Right kidney (tissue), 1 donor: ENCODE measurements around the gene P2RY13.

Experiments used
- DNase-seq: peaks from one replicate; pipeline ENCODE4 v3.0.0-alpha.2; 2016

Gene P2RY13

GRCh38 chr3:151293127-151293526 is 36.2 kb downstream of the P2RY13 start:
- no peak for DNase-seq

GRCh38 chr3:151290673-151291072 is 38.7 kb downstream of the P2RY13 start:
- no peak for DNase-seq

GRCh38 chr3:151289445-151289844 is 39.9 kb downstream of the P2RY13 start:
- DNase-seq, result no peak

- no peak for DNase-seq
Observed at GRCh38 chr3:151285940-151286339, 43.4 kb downstream of the P2RY13 start.

GRCh38 chr3:151283907-151284461 is 45.4 kb downstream of the P2RY13 start:
- DNase-seq, result no peak

- no peak for DNase-seq
Observed at GRCh38 chr3:151283387-151283786, 46.0 kb downstream of the P2RY13 start.

GRCh38 chr3:151282921-151283320 is 46.4 kb downstream of the P2RY13 start:
- no peak for DNase-seq

- no peak for DNase-seq
Observed at GRCh38 chr3:151281671-151282324, 47.6 kb downstream of the P2RY13 start.

- DNase-seq, result no peak
Observed at GRCh38 chr3:151278230-151278629, 51.1 kb downstream of the P2RY13 start, which contains the start of gene P2RY14. TSS of gene P2RY14 (minus strand) at chr3:151278542. CDS start at chr3:151214316, 64,226 bp downstream.

GRCh38 chr3:151276687-151277042 is 52.7 kb downstream of the P2RY13 start:
- no peak for DNase-seq
